Nephron (organoid): ENCODE results near the gene TRIO.

Source experiments
- H3K27ac Mint-ChIP-seq, 3 experiments: 2 replicates each; pipeline ENCODE4 v1.8.0; 2020; ENCODE audit warnings: mixed read lengths in 3 of 3, mild to moderate bottlenecking in 2 of 3, moderate library complexity in 1 of 3
- H3K27me3 Mint-ChIP-seq: 2 replicates; pipeline ENCODE4 v1.8.0; 2021; ENCODE audit warnings: low read depth, mild to moderate bottlenecking, moderate library complexity, mixed read lengths
- H3K36me3 Mint-ChIP-seq: 2 replicates; pipeline ENCODE4 v1.8.0; 2020; ENCODE audit warnings: low read depth, mixed read lengths
- H3K4me1 Mint-ChIP-seq: 2 replicates; pipeline ENCODE4 v1.8.0; 2020; ENCODE audit warnings: mixed read lengths
- H3K4me3 Mint-ChIP-seq, 3 experiments: 2 replicates each; pipeline ENCODE4 v1.8.0; 2020; ENCODE audit warnings: mild to moderate bottlenecking in 3 of 3, mixed read lengths in 3 of 3, moderate library complexity in 2 of 3
- H3K9me3 Mint-ChIP-seq: 2 replicates; pipeline ENCODE4 v1.8.0; 2020; ENCODE audit warnings: mixed read lengths
- CTCF ChIP-seq, 3 experiments: fragments of 200-600 bp; sonication (generic); IDR thresholded peaks; one replicate each; pipeline ENCODE4 v1.5.0; 2021; ENCODE audit warnings: antibody characterized with exemption in 3 of 3; ENCODE audit not compliant: unreplicated experiment in 3 of 3

Gene TRIO

GRCh38 chr5:14488709-14489108, 345.6 kb downstream of the TRIO start:
- H3K9me3 Mint-ChIP-seq, result no peaks in the 10 kb centered on the region
- no peak overlapping the region for H3K4me3 Mint-ChIP-seq
- no peak overlapping the region for H3K27ac Mint-ChIP-seq
- no peak for TF ChIP-seq CTCF (IDR thresholded peaks at IDR 0.05; ENCODE audit: unreplicated experiment in 3 of 3)
- no peaks in the 10 kb centered on the region for H3K27me3 Mint-ChIP-seq
- H3K4me1 Mint-ChIP-seq, result no peaks in the 10 kb centered on the region
- peaks cover 85% of the 10 kb centered on the region for H3K36me3 Mint-ChIP-seq

GRCh38 chr5:14489643-14490042, 346.5 kb downstream of the TRIO start:
- H3K9me3 Mint-ChIP-seq, result no peaks in the 10 kb centered on the region
- H3K4me1 Mint-ChIP-seq, result no peaks in the 10 kb centered on the region
- H3K4me3 Mint-ChIP-seq, result no peak overlapping the region
- peaks cover 85% of the 10 kb centered on the region for H3K36me3 Mint-ChIP-seq
- TF ChIP-seq CTCF (IDR thresholded peaks at IDR 0.05; ENCODE audit: unreplicated experiment in 3 of 3), result no peak
- H3K27me3 Mint-ChIP-seq, result no peaks in the 10 kb centered on the region
- no peak overlapping the region for H3K27ac Mint-ChIP-seq

- Mint-ChIP-seq H3K27me3 (no peaks in the 10 kb centered on the region), H3K27ac (no peak overlapping the region), H3K36me3 (peaks cover 85% of the 10 kb centered on the region), H3K9me3 (no peaks in the 10 kb centered on the region), H3K4me1 (no peaks in the 10 kb centered on the region), H3K4me3 (no peak overlapping the region)
- TF ChIP-seq CTCF (IDR thresholded peaks at IDR 0.05; ENCODE audit: unreplicated experiment in 3 of 3), result no peak
Observed at GRCh38 chr5:14490309-14490711, 347.2 kb downstream of the TRIO start.

GRCh38 chr5:14491015-14491915, 348.1 kb downstream of the TRIO start:
- no peak for TF ChIP-seq CTCF (IDR thresholded peaks at IDR 0.05; ENCODE audit: unreplicated experiment in 3 of 3)
- Mint-ChIP-seq H3K27ac (no peak overlapping the region), H3K27me3 (no peaks in the 10 kb centered on the region), H3K4me1 (no peaks in the 10 kb centered on the region), H3K4me3 (no peak overlapping the region), H3K36me3 (peaks cover 85% of the 10 kb centered on the region), H3K9me3 (no peaks in the 10 kb centered on the region)

GRCh38 chr5:14492331-14492964, 349.3 kb downstream of the TRIO start:
- H3K27me3 Mint-ChIP-seq, result no peaks in the 10 kb centered on the region
- H3K36me3 Mint-ChIP-seq, result peaks cover 88% of the 10 kb centered on the region
- H3K4me3 Mint-ChIP-seq, result no peak overlapping the region
- H3K4me1 Mint-ChIP-seq, result no peaks in the 10 kb centered on the region
- no peak overlapping the region for H3K27ac Mint-ChIP-seq
- no peaks in the 10 kb centered on the region for H3K9me3 Mint-ChIP-seq
- no peak for TF ChIP-seq CTCF (IDR thresholded peaks at IDR 0.05; ENCODE audit: unreplicated experiment in 3 of 3)
